ENCODE measurements around the gene ZFYVE9. TPM values are rescaled to one million over a fixed set of nuclear protein-coding genes. Genes with fewer than 3 reads are reported as not detected.

ZFYVE9 gene
- total and polyA plus RNA-seq, 2 of the 4 experiments (the other 2 are of a cell fraction), result 8.3 to 28.7 TPM

- Histone ChIP-seq H3K14ac (replicated peaks; ENCODE audit: low read depth, low read length) (no peak overlapping the region), H3K56ac (ENCODE audit: extremely low read depth, insufficient read depth, low read length) (no peak overlapping the region), H3K4ac (ENCODE audit: low read depth, low read length) (no peak overlapping the region), H3K4me1 (ENCODE audit: control insufficient read depth, insufficient read depth, low read length) (no peaks in the 10 kb centered on the region), H3K9me3 (ENCODE audit: control insufficient read depth, insufficient read depth, low read length) (no peaks in the 10 kb centered on the region), H3K79me1 (ENCODE audit: low read depth in 1 of 2, low read length in 2 of 2) (peaks cover 19 to 20% of the 10 kb centered on the region in 2 experiments), H2BK120ac (ENCODE audit: low read depth, low read length) (no peak overlapping the region), H2AK9ac (replicated peaks; ENCODE audit: low read depth, low read length, poor library complexity) (peak overlapping the region; percentile 49), H3K9me1 (ENCODE audit: insufficient read depth, low read length) (peaks cover 10% of the 10 kb centered on the region; the same call in 1 of the 2 replicates), H2AFZ (replicated peaks; ENCODE audit: low read length, poor library complexity) (no peak overlapping the region), H4K5ac (ENCODE audit: low read depth, low read length) (no peak overlapping the region), H2BK20ac (ENCODE audit: low read depth, low read length) (no peak overlapping the region), H2BK15ac (ENCODE audit: low read depth, low read length) (no peak overlapping the region), H3K36me3 (ENCODE audit: control insufficient read depth, insufficient read depth, low read length) (peaks cover 95% of the 10 kb centered on the region), H3K23ac (ENCODE audit: low read depth, low read length) (no peak overlapping the region), H4K91ac (ENCODE audit: insufficient read depth, low read depth, low read length) (no peak overlapping the region), H3K27me3 (ENCODE audit: control insufficient read depth, insufficient read depth, low read length) (no peaks in the 10 kb centered on the region), H3K18ac (ENCODE audit: low read depth, low read length) (no peak overlapping the region), H4K20me1 (ENCODE audit: insufficient read depth, low read length) (no peaks in the 10 kb centered on the region; the same call in 1 of the 2 replicates), H2BK5ac (ENCODE audit: low read depth, low read length, poor library complexity, severe bottlenecking) (no peak overlapping the region), H3K4me2 (ENCODE audit: low read depth, low read length) (no peak overlapping the region), H4K8ac (ENCODE audit: low read depth in 2 of 2, low read length in 2 of 2) (no peak overlapping the region), H2AK5ac (ENCODE audit: low read depth, low read length) (no peak overlapping the region), H3K9ac (ENCODE audit: low read depth, low read length) (no peak overlapping the region), H3K27ac (ENCODE audit: insufficient read depth, low read length) (no peak overlapping the region), H3K4me3 (ENCODE audit: insufficient read depth, low read depth, low read length) (no peak overlapping the region)
- dilution Hi-C loops (cut with HindIII; ENCODE audit: low sequenced_read_pairs, unreplicated experiment), result no loop called here
- DNase-seq (no peak), ATAC-seq (ENCODE audit: low read depth) (no peak)
- intact Hi-C loops (cut with micrococcal nuclease), result no loop called here
- 94% methylated on average over 6 of the region's 9 CpGs; no CpG with 5 or more reads in 1 of the 2 experiments for WGBS, 2 experiments (ENCODE audit: extremely low coverage in 2 of 2, insufficient read length in 1 of 2)
- BruUV-seq (replicated peaks), result no TSS peak
- TF ChIP-seq RAD21 (IDR thresholded peaks at IDR 0.05; ENCODE audit: low read length), result no peak
- no peak for TF ChIP-seq MXI1 (IDR thresholded peaks at IDR 0.05; ENCODE audit: borderline replicate concordance, low read depth, low read length)
- TF ChIP-seq SMC3 (IDR thresholded peaks at IDR 0.05; ENCODE audit: low read depth, low read length), result no peak
- no peak for TF ChIP-seq CEBPB (IDR thresholded peaks at IDR 0.05; ENCODE audit: low read depth, low read length)
- no peak for TF ChIP-seq POLR2A (IDR thresholded peaks at IDR 0.05; ENCODE audit: low read depth, low read length)
- TF ChIP-seq RCOR1 (IDR thresholded peaks at IDR 0.05; ENCODE audit: insufficient replicate concordance, low read length), result no peak
- TF ChIP-seq, protein P1, sequence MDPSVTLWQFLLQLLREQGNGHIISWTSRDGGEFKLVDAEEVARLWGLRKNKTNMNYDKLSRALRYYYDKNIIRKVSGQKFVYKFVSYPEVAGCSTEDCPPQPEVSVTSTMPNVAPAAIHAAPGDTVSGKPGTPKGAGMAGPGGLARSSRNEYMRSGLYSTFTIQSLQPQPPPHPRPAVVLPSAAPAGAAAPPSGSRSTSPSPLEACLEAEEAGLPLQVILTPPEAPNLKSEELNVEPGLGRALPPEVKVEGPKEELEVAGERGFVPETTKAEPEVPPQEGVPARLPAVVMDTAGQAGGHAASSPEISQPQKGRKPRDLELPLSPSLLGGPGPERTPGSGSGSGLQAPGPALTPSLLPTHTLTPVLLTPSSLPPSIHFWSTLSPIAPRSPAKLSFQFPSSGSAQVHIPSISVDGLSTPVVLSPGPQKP (IDR thresholded peaks at IDR 0.05; ENCODE audit: borderline replicate concordance, low read depth, low read length), result no peak
- TF ChIP-seq, protein P2, sequence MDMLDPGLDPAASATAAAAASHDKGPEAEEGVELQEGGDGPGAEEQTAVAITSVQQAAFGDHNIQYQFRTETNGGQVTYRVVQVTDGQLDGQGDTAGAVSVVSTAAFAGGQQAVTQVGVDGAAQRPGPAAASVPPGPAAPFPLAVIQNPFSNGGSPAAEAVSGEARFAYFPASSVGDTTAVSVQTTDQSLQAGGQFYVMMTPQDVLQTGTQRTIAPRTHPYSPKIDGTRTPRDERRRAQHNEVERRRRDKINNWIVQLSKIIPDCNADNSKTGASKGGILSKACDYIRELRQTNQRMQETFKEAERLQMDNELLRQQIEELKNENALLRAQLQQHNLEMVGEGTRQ (IDR thresholded peaks at IDR 0.05; ENCODE audit: low read depth, low read length), result no peak
- TF ChIP-seq, protein P3, sequence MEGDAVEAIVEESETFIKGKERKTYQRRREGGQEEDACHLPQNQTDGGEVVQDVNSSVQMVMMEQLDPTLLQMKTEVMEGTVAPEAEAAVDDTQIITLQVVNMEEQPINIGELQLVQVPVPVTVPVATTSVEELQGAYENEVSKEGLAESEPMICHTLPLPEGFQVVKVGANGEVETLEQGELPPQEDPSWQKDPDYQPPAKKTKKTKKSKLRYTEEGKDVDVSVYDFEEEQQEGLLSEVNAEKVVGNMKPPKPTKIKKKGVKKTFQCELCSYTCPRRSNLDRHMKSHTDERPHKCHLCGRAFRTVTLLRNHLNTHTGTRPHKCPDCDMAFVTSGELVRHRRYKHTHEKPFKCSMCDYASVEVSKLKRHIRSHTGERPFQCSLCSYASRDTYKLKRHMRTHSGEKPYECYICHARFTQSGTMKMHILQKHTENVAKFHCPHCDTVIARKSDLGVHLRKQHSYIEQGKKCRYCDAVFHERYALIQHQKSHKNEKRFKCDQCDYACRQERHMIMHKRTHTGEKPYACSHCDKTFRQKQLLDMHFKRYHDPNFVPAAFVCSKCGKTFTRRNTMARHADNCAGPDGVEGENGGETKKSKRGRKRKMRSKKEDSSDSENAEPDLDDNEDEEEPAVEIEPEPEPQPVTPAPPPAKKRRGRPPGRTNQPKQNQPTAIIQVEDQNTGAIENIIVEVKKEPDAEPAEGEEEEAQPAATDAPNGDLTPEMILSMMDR (conservative IDR thresholded peaks at IDR 0.05; ENCODE audit: low read depth, low read length), result no peak
- no peak for TF ChIP-seq RFX5 (IDR thresholded peaks at IDR 0.05; ENCODE audit: low read depth, low read length)
- TF ChIP-seq MAZ (IDR thresholded peaks at IDR 0.05; ENCODE audit: borderline replicate concordance, low read depth, low read length), result no peak
- TF ChIP-seq BHLHE40 (IDR thresholded peaks at IDR 0.05; ENCODE audit: low read depth, low read length), result no peak
- no peak for TF ChIP-seq NFE2L2 (IDR thresholded peaks at IDR 0.05; ENCODE audit: low read depth, low read length)
- no peak for TF ChIP-seq FOS (IDR thresholded peaks at IDR 0.05; ENCODE audit: low read depth, low read length)
- no peak for TF ChIP-seq MAFK (IDR thresholded peaks at IDR 0.05; ENCODE audit: low read depth, low read length)
- no peak for TF ChIP-seq CHD1 (IDR thresholded peaks at IDR 0.05; ENCODE audit: low read depth, low read length)
- in situ Hi-C loops (cut with MboI; ENCODE audit: low sequenced_read_pairs), result no loop called here
- POLR2A ChIA-PET (ENCODE audit: unreplicated experiment), result no interaction called here
- CTCF ChIA-PET, result no interaction called here
These were observed 215.5 kb downstream of the ZFYVE9 start for GRCh38 chr1:52357397-52357796.

Measured in IMR-90 (cell line).